GM12864 (cell line): ENCODE results near the gene ADGRG7.

Experiments
- DNase-seq: peaks from one replicate; pipeline ENCODE4 v3.0.0-alpha.2; 2011; ENCODE audit warnings: low read depth
- H3K4me3 ChIP-seq: 2 replicates; pipeline ENCODE4 v1.5.1; 2011; ENCODE audit warnings: mild to moderate bottlenecking, low read depth, low read length, control low read depth
- TF ChIP-seq, protein P1 (sequence below): IDR thresholded peaks from 2 replicates; pipeline ENCODE4 v1.5.1; 2011; ENCODE audit warnings: low read depth, mild to moderate bottlenecking, moderate library complexity, low read length, control low read depth, inconsistent platforms; ENCODE audit errors: missing control alignments

Gene ADGRG7

DNA sequence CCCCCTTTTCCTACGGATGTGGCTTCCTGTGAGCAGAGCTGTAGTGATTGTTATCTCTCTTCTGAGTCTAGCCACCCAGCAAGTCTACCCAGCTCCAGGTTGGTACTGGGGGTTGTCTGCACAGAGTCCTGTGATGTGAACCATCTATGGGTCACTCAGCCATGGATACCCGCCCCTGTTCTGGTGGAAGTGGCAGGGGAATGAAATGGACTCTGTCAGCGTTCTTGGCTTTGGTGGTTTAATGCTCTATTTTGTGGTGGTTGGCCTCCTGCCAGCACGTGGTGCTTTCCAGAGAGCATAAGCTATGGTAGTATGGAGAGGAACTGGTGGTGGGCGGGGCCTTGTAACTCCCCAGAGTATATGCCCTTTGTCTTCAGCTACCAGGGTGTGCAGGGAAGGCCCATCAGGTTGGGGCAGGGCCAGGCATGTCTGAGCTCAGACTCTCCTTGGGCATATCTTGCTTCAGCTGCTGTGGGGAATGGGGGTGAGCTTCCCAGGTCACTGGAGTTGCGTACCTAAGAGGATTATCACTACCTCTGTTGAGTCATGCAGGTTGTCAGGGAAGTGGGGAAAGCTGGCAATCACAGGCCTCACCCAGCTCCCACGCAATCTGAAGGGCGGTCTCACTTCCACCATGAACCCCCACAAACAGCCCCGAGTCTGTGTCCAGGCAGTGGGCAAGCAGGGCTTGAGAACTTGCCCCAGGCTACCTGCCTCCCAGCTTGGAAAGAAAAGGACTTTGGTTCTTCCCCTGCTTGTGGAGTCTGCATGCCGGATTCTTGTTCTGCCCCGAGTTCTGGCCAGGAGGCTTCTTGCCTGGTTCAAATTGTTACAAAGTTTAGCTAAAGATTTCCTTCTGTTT lies 9.0 kb upstream of the ADGRG7 start:
- H3K4me3 ChIP-seq, result no peak overlapping the region
- no peak for DNase-seq
- TF ChIP-seq, protein P1, sequence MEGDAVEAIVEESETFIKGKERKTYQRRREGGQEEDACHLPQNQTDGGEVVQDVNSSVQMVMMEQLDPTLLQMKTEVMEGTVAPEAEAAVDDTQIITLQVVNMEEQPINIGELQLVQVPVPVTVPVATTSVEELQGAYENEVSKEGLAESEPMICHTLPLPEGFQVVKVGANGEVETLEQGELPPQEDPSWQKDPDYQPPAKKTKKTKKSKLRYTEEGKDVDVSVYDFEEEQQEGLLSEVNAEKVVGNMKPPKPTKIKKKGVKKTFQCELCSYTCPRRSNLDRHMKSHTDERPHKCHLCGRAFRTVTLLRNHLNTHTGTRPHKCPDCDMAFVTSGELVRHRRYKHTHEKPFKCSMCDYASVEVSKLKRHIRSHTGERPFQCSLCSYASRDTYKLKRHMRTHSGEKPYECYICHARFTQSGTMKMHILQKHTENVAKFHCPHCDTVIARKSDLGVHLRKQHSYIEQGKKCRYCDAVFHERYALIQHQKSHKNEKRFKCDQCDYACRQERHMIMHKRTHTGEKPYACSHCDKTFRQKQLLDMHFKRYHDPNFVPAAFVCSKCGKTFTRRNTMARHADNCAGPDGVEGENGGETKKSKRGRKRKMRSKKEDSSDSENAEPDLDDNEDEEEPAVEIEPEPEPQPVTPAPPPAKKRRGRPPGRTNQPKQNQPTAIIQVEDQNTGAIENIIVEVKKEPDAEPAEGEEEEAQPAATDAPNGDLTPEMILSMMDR, result no peak

DNA sequence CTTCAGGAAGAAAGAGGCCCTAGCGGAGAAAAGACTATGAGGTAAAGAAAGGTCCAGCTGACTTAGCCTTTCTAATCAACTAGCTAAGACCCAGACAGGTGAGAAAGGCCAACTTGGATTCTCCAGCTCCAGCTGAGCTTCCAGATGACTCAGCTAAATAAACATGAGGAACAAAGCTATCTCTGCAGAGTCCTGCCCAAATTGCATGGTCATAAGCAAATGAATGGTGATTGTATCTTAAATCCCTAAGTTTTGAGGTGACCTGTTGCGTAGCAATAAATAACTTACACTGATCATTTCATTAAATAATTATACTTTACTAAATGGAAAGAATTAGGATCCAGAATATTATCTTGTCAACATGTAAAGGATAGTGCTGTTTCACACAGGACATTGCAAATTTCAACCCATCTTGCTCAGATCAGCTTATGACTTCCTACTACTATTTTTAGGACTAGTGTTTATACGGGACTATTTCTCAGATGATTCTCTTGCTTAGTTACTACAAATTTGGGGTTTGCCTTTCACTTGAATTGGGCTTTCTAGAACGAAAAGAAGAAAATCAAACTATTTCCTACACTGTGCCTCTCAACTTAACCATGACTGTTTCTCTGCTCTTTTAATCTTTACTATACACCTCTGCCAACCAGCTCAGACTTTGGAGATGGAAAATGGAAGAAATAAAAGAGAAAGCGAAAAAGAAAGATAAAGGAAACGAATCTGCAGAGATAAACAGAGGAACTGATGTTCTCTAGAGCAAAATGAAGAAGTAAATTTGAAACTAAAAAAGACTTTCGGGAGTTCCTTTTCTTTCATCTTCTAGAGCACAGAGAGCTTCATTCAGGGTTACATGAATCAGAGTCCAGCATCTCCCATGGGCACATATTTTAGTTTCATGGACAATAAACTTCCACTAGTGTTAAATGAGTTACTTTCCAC lies 6.6 kb upstream of the ADGRG7 start:
- TF ChIP-seq, protein P1, result no peak
- H3K4me3 ChIP-seq, result peak overlapping the region; percentile 13; the same call in 1 of the 2 replicates
- DNase-seq, result no peak

DNA sequence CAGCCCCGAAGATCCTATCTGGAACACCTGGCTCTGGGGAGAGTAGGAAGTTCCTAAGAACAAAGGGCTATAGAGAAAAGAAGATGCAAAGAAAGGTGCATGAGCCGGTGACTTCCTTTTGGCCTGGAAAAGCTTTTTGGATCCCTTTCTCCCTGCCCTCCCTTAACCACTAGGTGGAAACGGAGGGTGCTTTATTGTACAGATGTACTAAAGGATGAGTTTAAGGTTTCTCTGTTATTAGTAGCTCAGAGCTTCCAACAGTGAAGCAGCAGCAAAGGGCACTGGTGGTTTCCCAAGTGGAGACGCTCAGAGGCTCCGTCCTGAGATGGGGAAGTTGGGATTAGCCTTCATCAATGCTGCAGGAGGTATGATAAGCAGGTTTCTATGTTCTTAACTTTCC lies 5.9 kb upstream of the ADGRG7 start:
- peak overlapping the region; percentile 13; the same call in 1 of the 2 replicates for H3K4me3 ChIP-seq
- no peak for DNase-seq
- TF ChIP-seq, protein P1, result peak; percentile 49

DNA sequence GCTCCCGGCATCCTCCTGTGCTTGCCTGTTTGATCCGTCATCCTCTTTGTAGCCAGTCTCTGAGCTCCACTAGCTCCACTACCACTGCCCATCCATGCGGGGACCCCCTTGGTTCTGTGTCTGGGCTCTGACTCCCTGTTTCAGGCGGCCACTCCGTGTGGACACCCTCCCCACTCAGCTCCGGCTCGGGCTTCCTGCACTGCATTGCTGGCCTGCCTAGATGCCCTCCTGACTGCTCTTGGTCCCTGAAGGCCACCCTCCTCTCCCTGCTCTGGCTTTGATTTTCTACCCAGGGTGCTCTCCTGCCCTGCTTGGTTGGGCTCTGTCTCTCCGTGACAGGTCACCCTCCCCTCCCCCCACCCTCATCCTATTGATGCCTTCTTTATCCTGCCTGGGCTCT lies 4.0 kb upstream of the ADGRG7 start:
- DNase-seq, result no peak
- TF ChIP-seq, protein P1, result no peak

GRCh38 chr3:100606894-100607512 lies 2.4 kb upstream of the ADGRG7 start:
- TF ChIP-seq, protein P1, result peak; percentile 20
- no peak for DNase-seq
- H3K4me3 ChIP-seq, result no peak overlapping the region

More for the DNA sequence above, 4.0 kb upstream of the ADGRG7 start:
- H3K4me3 ChIP-seq, result no peak overlapping the region

DNA sequence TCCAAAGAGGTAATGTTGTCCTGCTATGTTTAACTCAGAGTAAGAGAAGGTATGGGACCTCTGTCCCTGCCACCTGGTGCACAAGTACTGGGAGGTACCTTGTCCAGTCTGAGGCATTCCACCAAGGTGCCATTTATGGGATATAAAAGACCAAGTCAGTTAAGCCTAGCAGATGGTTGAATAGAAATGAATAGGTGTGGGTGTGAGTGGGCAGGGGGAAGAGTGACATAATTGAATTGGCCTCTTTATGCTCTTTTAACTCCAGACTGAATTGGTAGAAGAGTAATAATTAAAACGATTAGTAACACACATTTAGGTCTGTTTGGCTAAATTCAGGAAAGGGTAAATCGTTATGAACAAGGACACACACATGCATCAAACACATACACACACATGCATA lies 562 bp downstream of the ADGRG7 start:
- TF ChIP-seq, protein P1, result no peak
- H3K4me3 ChIP-seq, result no peak overlapping the region
- DNase-seq, result no peak
